ENCODE data around the gene METTL24.

The METTL24 gene

GRCh38 chr6:110390404-110390803 lies 32.3 kb upstream of the METTL24 start:
- no peaks in the 10 kb centered on the region for H3K36me3 ChIP-seq (ENCODE audit: control insufficient read depth, insufficient read depth, low read length)
- TF ChIP-seq CTCF (IDR thresholded peaks at IDR 0.05), result no peak
- no peak overlapping the region for H3K9ac ChIP-seq
- no peaks in the 10 kb centered on the region for H3K4me1 ChIP-seq
- no peak overlapping the region for H3K4me2 ChIP-seq (ENCODE audit: low read length)
- H3K27ac ChIP-seq, result no peak overlapping the region
- no peak overlapping the region for H2AFZ ChIP-seq
- no peaks in the 10 kb centered on the region for H3K79me2 ChIP-seq
- no peaks in the 10 kb centered on the region for H3K9me3 ChIP-seq (ENCODE audit: control insufficient read depth, low read length)
- no peak overlapping the region for H3K4me3 ChIP-seq (ENCODE audit: low read depth, low read length)
- H3K27me3 ChIP-seq (ENCODE audit: control insufficient read depth, insufficient read depth, low read length), result no peaks in the 10 kb centered on the region

GRCh38 chr6:110389689-110390382 lies 31.7 kb upstream of the METTL24 start:
- no peaks in the 10 kb centered on the region for H3K36me3 ChIP-seq (ENCODE audit: control insufficient read depth, insufficient read depth, low read length)
- no peaks in the 10 kb centered on the region for H3K79me2 ChIP-seq
- no peak overlapping the region for H2AFZ ChIP-seq
- H3K9ac ChIP-seq, result no peak overlapping the region
- no peaks in the 10 kb centered on the region for H3K27me3 ChIP-seq (ENCODE audit: control insufficient read depth, insufficient read depth, low read length)
- no peak overlapping the region for H3K27ac ChIP-seq
- H3K4me2 ChIP-seq (ENCODE audit: low read length), result no peak overlapping the region
- no peaks in the 10 kb centered on the region for H3K9me3 ChIP-seq (ENCODE audit: control insufficient read depth, low read length)
- H3K4me1 ChIP-seq, result no peaks in the 10 kb centered on the region
- no peak for TF ChIP-seq CTCF (IDR thresholded peaks at IDR 0.05)
- no peak overlapping the region for H3K4me3 ChIP-seq (ENCODE audit: low read depth, low read length)

GRCh38 chr6:110387986-110388385 lies 29.8 kb upstream of the METTL24 start:
- Histone ChIP-seq H3K9me3 (ENCODE audit: control insufficient read depth, low read length) (no peaks in the 10 kb centered on the region), H3K79me2 (no peaks in the 10 kb centered on the region), H3K4me1 (no peaks in the 10 kb centered on the region), H3K36me3 (ENCODE audit: control insufficient read depth, insufficient read depth, low read length) (no peaks in the 10 kb centered on the region), H3K27me3 (ENCODE audit: control insufficient read depth, insufficient read depth, low read length) (no peaks in the 10 kb centered on the region), H3K9ac (no peak overlapping the region), H2AFZ (no peak overlapping the region), H3K27ac (no peak overlapping the region), H3K4me3 (ENCODE audit: low read depth, low read length) (no peak overlapping the region), H3K4me2 (ENCODE audit: low read length) (no peak overlapping the region)
- TF ChIP-seq CTCF (IDR thresholded peaks at IDR 0.05), result no peak

- no peak overlapping the region for H3K4me3 ChIP-seq (ENCODE audit: low read depth, low read length)
- H3K27me3 ChIP-seq (ENCODE audit: control insufficient read depth, insufficient read depth, low read length), result no peaks in the 10 kb centered on the region
- no peak overlapping the region for H3K9ac ChIP-seq
- no peaks in the 10 kb centered on the region for H3K79me2 ChIP-seq
- H3K36me3 ChIP-seq (ENCODE audit: control insufficient read depth, insufficient read depth, low read length), result no peaks in the 10 kb centered on the region
- H3K4me1 ChIP-seq, result no peaks in the 10 kb centered on the region
- no peak overlapping the region for H3K4me2 ChIP-seq (ENCODE audit: low read length)
- TF ChIP-seq CTCF (IDR thresholded peaks at IDR 0.05), result no peak
- H2AFZ ChIP-seq, result no peak overlapping the region
- no peaks in the 10 kb centered on the region for H3K9me3 ChIP-seq (ENCODE audit: control insufficient read depth, low read length)
- no peak overlapping the region for H3K27ac ChIP-seq
Measured at GRCh38 chr6:110385458-110385863, 27.3 kb upstream of the METTL24 start.

- Histone ChIP-seq H2AFZ (no peak overlapping the region), H3K27ac (no peak overlapping the region), H3K27me3 (ENCODE audit: control insufficient read depth, insufficient read depth, low read length) (no peaks in the 10 kb centered on the region), H3K4me3 (ENCODE audit: low read depth, low read length) (no peak overlapping the region), H3K9ac (no peak overlapping the region), H3K36me3 (ENCODE audit: control insufficient read depth, insufficient read depth, low read length) (no peaks in the 10 kb centered on the region), H3K4me1 (no peaks in the 10 kb centered on the region), H3K9me3 (ENCODE audit: control insufficient read depth, low read length) (no peaks in the 10 kb centered on the region), H3K79me2 (no peaks in the 10 kb centered on the region), H3K4me2 (ENCODE audit: low read length) (no peak overlapping the region)
- TF ChIP-seq CTCF (IDR thresholded peaks at IDR 0.05), result no peak
Measured at GRCh38 chr6:110378552-110378951, 20.4 kb upstream of the METTL24 start.

All from parathyroid adenoma (tissue), 2 donors.